ENCODE measurements around the gene ARID4B.

GRCh38 chr1:235156265-235156664 lies 171.7 kb downstream of the ARID4B start:
- no peak for TF ChIP-seq POLR2A (IDR thresholded peaks at IDR 0.05)
- no peak for TF ChIP-seq CTCF (IDR thresholded peaks at IDR 0.05)
